HG03159 (cell line): ENCODE measurements around the gene TNFRSF4.
"Not testable (repeated sequence)": the region's sequence is repeated elsewhere in the genome, so short reads cannot be mapped to it uniquely, and the experiment has no call there.

ENCODE experiments used
- ATAC-seq: cut with Tn5 transposase; IDR thresholded peaks from one replicate; pipeline ENCODE4 v1.9.1; 2021; ENCODE audit warnings: mild to moderate bottlenecking, moderate library complexity; ENCODE audit not compliant: unreplicated experiment

TNFRSF4 gene

GRCh38 chr1:1204425-1204920, 9.5 kb downstream of the TNFRSF4 start:
- no peak for ATAC-seq

- no peak for ATAC-seq
These were observed 10.2 kb downstream of the TNFRSF4 start for GRCh38 chr1:1203561-1204424.

GRCh38 chr1:1202831-1203560, 11.0 kb downstream of the TNFRSF4 start:
- no peak for ATAC-seq

- ATAC-seq = no peak
These were observed 12.8 kb downstream of the TNFRSF4 start for GRCh38 chr1:1200876-1201810.

GRCh38 chr1:1199961-1200875, 13.7 kb downstream of the TNFRSF4 start:
- ATAC-seq = no peak

- ATAC-seq = no peak
These were observed 14.6 kb downstream of the TNFRSF4 start for GRCh38 chr1:1199141-1199960.

- no peak for ATAC-seq
These were observed 15.4 kb downstream of the TNFRSF4 start for GRCh38 chr1:1198423-1199140.

GRCh38 chr1:1197551-1198422, 16.2 kb downstream of the TNFRSF4 start:
- no peak for ATAC-seq

GRCh38 chr1:1197188-1197500, 16.8 kb downstream of the TNFRSF4 start:
- ATAC-seq = no peak

DNA sequence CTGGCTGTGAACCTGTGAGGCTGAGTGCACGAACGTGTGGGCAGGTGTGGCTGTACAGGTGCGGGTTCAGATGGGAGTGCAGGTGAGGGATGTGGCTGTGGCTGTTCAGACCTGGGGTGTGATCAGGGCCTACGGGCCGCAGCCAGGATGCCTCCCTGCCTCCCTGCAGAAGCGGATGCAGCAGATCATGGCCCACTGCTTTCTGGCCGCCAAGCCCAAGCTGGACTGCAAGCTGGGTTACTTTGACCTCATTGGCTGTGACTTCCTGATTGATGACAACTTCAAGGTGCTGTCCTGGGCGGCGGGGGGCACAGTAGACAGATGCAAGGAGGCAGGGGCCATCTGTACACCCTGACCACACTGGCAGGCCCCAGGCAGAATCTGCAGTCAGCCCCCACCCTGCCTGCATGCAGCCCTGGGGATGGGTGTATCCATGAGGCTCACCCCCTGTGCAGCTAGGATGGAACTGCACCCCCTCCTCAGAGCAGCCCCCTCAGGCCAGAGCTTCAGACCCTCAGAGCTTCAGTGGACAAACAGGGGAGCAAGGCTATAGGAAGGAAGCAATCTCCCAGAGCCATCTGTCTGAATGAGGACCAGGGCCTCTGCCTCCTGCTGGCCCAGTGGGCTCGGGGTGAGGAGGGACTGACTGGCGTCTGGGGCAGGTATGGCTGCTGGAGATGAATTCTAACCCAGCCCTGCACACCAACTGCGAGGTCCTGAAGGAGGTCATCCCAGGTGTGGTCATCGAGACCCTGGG, 17.3 kb downstream of the TNFRSF4 start:
- ATAC-seq = no peak

DNA sequence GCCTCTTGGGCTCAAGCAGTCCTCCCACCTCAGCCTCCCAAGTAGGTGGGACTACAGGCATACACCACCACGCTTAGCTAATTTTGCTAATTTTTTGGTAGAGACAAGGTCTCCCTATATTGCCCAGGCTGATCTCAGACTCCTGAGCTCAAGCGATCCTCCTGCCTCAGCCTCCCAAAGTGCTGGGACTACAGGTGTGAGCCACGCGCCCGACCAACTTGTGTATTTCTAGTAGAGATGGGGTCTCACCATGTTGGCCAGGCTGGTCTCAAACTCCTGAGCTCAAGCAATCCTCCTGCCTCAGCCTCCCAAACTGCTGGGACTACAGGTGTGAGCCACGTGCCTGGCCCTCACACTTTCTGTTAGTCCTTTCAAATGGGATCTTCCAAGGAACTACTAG, 18.2 kb downstream of the TNFRSF4 start:
- not testable (repeated sequence) for ATAC-seq

DNA sequence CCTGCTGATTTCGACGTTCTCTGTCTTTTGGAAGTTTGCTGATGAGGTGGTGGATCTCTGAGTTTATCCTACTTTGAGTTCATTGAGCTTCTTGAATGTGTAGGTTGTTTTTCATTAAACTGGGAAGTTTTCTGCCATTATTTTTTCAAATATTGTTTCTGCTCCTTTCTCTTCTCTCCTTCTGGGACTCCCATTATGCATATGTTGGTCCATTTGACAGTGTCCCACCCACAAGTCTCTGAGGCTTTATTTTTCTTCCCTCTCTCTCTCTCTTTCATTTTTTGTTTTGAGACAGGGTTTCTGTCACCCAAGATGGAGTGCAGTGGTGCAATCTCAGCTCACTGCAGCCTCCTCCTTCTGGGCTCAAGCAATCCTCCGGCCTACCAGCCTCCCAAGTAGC, 19.2 kb downstream of the TNFRSF4 start:
- no peak for ATAC-seq

DNA sequence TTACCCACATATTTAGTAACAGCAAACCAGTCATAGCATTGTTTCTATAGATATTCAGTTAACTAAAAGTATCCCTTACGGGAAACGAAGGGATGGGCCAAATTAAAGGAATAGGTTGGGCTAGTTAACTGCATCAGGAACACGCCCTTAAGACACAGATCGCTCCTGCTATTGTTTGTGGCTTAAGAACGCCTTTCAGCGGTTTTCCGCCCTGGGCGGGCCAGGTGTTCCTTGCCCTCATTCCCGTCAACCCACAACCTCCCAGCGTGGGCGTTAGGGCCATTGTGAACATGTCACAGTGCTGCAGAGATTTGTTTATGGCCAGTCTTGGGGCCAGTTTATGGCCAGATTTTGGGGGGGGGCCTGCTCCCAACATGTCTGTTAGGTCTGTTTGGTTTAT, 22.2 kb downstream of the TNFRSF4 start:
- no peak for ATAC-seq

DNA sequence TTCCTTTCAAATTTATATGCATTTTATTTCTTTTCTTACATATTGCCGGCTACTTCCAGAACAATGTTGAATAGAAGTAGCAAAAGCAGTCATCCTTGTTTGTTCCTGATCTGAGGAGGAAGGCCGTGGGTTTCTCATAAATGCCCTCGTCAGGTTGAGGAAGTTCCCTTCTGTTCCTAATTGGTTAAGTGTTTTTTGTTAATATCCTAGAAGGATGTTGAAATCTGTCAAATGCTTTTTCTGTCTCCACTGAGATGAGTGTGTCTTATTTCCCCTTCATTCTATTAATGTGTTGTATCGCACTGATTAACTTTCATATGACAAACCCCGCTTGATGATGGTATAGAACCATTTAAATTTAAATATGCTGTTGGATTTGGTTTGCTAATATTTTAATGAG, 24.8 kb downstream of the TNFRSF4 start:
- ATAC-seq = no peak

GRCh38 chr1:1187938-1188337, 26.0 kb downstream of the TNFRSF4 start:
- no peak for ATAC-seq

GRCh38 chr1:1185101-1185765, 28.7 kb downstream of the TNFRSF4 start:
- ATAC-seq = no peak
